ENCODE measurements around the gene RABL6.

DNA sequence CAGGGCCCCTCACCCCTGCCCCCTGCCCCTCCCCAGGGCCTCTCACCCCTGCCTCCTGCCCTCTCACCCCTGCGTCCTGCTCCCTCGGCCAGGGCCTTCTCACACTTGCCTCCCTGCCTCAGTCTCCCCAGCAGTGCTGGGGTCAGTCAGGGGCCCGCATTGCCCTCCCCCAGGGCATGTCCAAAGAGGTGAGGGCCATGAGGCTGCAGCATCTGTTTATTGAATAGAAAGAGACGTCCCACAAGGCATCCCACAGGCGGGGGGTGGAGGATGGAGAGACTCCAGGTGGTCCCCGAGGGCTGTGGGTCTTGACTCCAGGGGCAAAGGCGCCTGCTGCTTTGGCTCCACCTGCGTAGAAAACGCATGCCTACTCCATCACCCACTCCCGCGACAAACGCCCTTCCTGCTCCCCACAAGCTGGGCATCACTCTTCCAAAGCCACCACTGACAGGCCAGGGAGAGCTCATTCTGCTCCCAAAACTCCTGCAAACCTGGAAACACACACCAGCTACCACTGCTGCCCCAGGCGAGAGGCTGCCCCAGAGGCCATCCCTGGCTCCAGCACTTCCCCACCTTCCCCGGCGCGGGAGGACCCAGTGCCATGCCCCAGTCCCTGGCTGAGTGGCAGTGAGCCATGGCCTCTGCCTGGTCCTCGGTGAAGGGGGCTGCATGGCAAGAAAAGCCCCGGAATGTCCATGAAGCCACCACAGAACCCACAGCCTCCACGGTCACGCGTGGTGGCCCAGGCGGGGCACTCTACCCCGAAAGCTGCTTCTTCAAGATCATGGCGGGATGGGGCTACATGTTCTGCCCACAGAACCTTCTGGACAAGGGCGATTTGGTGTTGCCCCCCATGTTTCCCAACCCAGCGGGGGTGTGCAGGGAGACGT lies 48.1 kb upstream of the RABL6 start:
- TF ChIP-seq POLR2AphosphoS5 (IDR thresholded peaks at IDR 0.05; ENCODE audit: low read depth, low read length) (no peak), TAF1 (IDR thresholded peaks at IDR 0.05; ENCODE audit: borderline replicate concordance, insufficient read depth, low read length) (no peak), FOXP2 (optimal IDR thresholded peaks at IDR 0.05; ENCODE audit: borderline replicate concordance, extremely low read depth, extremely low read length, insufficient read depth) (no peak), SIN3A (IDR thresholded peaks at IDR 0.05; ENCODE audit: borderline replicate concordance, insufficient read depth, low read length) (no peak)

All from PFSK-1 (cell line).